ENCODE measurements around the gene PHACTR4.
A peak's percentile ranks its signal among the peaks of the same experiment; 100 is the strongest.
"Not testable (repeated sequence)": the region's sequence is repeated elsewhere in the genome, so short reads cannot be mapped to it uniquely, and the experiment has no call there.

The PHACTR4 gene

GRCh38 chr1:28369371-28370238 lies at the start of gene PHACTR4:
PHACTR4 (plus strand) TSS chr1:28369740; CDS start chr1:28407448, 37,708 bp downstream.
- peak; percentile 98 for DNase-seq

- DNase-seq, result no peak
These were observed 47.3 kb upstream of the PHACTR4 start for GRCh38 chr1:28322194-28322593.

DNA sequence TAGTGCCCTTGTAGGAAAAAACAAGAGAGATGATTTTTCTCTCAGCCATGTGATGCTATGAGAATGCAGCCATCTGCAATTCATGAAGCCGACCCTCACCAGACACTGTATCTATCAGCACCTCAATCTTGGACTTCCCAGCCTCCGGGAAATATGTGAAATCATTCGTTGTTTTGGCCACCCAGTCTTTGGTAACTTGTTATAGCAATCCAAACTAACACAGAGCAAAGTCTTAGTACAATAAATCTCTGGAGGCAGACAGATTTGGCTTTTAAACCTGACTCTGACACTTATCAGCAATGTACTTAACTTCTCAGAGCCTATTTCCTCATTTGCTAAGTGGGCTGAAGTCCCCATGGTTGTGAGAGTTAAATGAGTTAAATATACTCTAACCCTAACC lies 45.8 kb upstream of the PHACTR4 start:
- DNase-seq, result no peak

DNA sequence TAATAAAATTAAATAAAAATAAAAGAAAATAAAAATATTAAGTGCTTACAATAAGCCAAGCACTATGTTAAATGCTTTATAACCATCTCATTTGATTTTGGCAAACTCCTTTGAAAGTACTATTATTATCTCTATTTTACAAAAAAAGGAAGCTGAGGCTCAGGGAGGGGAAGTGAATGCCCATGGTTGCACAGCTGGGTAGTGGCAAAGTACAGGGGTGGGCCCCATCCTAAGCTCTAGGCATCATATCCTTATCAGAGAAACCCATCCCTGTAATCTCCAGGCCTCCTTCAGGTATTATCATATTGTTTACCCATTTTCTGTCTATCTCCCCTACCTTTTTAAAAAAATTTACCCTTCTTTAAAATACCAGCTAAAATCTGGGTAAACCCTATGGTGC lies 43.0 kb upstream of the PHACTR4 start:
- no peak for DNase-seq

GRCh38 chr1:28326984-28327383 lies 42.6 kb upstream of the PHACTR4 start:
- no peak for DNase-seq

DNA sequence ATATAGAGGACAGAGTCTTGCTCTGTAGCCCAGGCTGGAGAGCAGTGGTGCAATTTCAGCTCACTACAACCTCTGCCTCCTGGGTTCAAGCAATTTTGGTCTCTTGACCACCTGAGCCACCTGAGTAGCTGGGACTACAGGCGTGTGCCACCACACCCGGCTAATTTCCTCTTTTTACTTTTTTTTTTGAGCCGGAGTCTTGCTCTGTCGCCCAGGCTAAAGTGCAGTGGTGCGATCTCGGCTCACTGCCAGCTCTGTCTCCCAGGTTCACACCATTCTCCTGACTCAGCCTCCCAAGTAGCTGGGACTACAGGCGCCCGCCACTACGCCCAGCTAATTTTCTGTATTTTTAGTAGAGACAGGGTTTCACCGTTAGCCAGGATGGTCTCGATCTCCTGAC lies 42.1 kb upstream of the PHACTR4 start:
- not testable (repeated sequence) for DNase-seq

GRCh38 chr1:28328228-28328648 lies 41.3 kb upstream of the PHACTR4 start:
- DNase-seq, result no peak

GRCh38 chr1:28329395-28330153 lies 40.0 kb upstream of the PHACTR4 start:
- DNase-seq, result peak; percentile 66

DNA sequence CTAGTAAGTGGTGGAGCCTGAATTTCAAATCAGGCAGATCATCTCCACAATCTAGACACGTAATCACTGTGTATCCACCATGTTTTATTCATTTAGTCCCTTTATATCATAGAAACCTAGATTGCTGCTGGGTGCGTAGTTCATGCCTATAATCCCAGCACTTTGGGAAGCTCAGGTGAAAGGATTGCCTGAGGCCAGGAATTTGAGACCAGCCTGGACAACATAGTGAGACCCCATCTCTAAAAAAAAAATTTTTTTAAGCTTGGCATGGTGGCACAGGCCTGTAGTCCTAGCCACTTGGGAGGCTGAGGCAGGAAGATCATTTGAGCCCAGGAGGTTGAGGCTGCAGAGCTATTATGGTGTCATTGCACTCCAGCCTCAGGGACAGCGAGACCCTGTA lies 30.6 kb upstream of the PHACTR4 start:
- no peak for DNase-seq

- DNase-seq, result no peak
These were observed 30.0 kb upstream of the PHACTR4 start for GRCh38 chr1:28339551-28339950.

- no peak for DNase-seq
These were observed 29.1 kb upstream of the PHACTR4 start for GRCh38 chr1:28340221-28340974.

GRCh38 chr1:28341591-28341990 lies 27.9 kb upstream of the PHACTR4 start:
- DNase-seq, result peak; percentile 70

GRCh38 chr1:28343405-28343804 lies 26.1 kb upstream of the PHACTR4 start:
- DNase-seq, result peak; percentile 71

GRCh38 chr1:28353248-28353810 lies 16.2 kb upstream of the PHACTR4 start:
- DNase-seq, result not testable (repeated sequence)

DNA sequence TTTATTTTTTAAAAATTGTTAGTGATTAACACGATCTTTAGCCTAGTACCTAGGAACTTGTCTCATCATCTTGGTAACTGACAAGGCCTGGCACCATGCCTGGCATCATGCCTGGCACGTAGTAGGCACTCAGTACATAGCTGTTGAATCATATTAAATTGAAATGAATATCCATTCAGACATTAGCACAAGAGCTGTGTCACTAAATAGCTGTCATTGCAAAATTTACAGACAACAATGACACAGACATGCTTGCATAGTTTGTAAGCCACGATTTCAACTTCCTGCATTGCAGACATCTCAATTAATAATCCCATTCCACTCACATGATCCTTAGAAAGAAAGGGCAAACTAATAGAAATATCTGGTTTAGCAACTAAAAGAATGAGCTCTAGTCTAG lies 15.4 kb upstream of the PHACTR4 start:
- DNase-seq, result no peak

GRCh38 chr1:28358716-28359115 lies 10.8 kb upstream of the PHACTR4 start:
- no peak for DNase-seq

- DNase-seq, result peak; percentile 71
These were observed 9.8 kb upstream of the PHACTR4 start for GRCh38 chr1:28359592-28360239.

GRCh38 chr1:28364888-28365287 lies 4.7 kb upstream of the PHACTR4 start:
- no peak for DNase-seq

DNA sequence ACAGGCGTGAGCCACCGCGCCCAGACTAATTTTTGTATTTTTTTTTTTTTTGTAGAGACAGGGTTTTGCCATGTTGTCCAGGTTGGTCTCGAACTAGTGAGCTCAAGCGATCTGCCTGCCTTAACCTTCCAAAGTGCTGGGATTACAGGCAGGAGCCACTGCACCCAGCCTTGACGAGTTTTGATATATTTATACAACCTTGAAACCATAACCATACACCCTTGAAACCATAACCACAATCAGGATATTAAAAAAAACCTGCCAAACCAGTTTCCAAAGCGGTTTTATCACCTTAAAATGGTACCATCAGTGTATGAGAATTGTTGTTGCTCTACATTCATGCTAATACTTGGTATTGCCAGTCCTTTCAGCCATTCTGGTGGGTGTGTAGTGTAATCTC lies 3.7 kb upstream of the PHACTR4 start:
- DNase-seq, result no peak

DNA sequence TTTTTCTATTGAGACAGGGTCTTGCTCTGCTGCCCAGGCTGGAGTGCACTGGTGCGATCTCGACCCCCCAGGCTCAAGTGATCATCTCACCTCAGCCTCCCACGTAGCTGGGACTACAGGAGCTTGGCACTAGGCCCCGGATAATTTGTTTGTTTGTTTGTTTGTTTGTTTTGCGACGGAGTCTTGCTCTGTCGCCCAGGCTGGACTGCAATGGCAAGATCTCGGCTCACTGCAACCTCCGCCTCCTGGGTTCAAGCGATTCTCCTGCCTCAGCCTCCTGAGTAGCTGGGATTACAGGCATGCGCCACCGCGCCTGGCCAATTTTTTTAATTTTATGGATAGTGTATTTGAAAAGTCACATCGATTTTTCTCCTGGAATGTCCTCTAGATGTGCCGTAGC lies 932 bp upstream of the PHACTR4 start:
- not testable (repeated sequence) for DNase-seq

GRCh38 chr1:28370239-28371009 lies 884 bp downstream of the PHACTR4 start:
- peak; percentile 70 for DNase-seq

DNA sequence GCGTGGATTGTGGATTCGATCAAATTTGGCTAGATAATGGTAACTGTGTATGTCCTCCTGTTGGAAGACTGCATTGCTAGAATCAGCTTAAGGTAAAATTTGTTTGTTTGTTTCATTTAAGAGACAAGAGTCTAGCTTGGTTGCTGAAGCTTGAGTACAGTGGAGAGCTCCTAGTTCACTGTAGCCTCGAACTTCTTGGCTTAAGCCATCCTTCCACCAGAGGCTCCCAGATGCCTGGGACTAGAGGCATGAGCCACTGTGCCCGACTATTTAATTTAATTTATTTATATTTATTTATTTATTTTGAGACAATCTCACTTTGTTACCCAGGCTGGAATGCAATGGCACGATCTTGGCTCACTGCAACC lies 1.5 kb downstream of the PHACTR4 start:
- DNase-seq, result no peak

Data from islet precursor cell (in vitro differentiated cells).